Neural cell (in vitro differentiated cells): ENCODE data around the gene RGS12. TPM values are rescaled to one million over a fixed set of nuclear protein-coding genes. Genes with fewer than 3 reads are reported as not detected.

Source experiments
- H2AFZ ChIP-seq: fragments of 200-600, 300-800 bp; sonication (generic), shearing (Covaris generic); 2 replicates; pipeline ENCODE4 v1.6.0; 2014; ENCODE audit warnings: low read depth, mild to moderate bottlenecking, antibody characterized with exemption, low read length, moderate library complexity
- H3F3A ChIP-seq: fragments of 200-600 bp; shearing (Covaris generic); 2 replicates; pipeline ENCODE4 v1.6.1; 2016; ENCODE audit warnings: mild to moderate bottlenecking, moderate library complexity, mixed read lengths, antibody characterized with exemption, low read length; ENCODE audit not compliant: insufficient read depth, poor library complexity, severe bottlenecking
- H3K27ac ChIP-seq: fragments of 200-600, 300-800 bp; sonication (generic), shearing (Covaris generic); 2 replicates; pipeline ENCODE4 v1.5.1; 2014; ENCODE audit warnings: mild to moderate bottlenecking, low read length, moderate library complexity
- H3K27me3 ChIP-seq: fragments of 300-800, 200-600 bp; sonication (generic), shearing (Covaris generic); 2 replicates; pipeline ENCODE4 v1.6.0; 2014; ENCODE audit warnings: mild to moderate bottlenecking, low read depth, low read length, moderate library complexity; ENCODE audit not compliant: insufficient read depth
- H3K36me3 ChIP-seq: fragments of 300-800, 200-600 bp; sonication (generic), shearing (Covaris generic); 2 replicates; pipeline ENCODE4 v1.5.1; 2014; ENCODE audit warnings: mild to moderate bottlenecking, antibody characterized with exemption, low read length, moderate library complexity; ENCODE audit not compliant: insufficient read depth
- H3K4me2 ChIP-seq: fragments of 300-800, 200-600 bp; sonication (generic), shearing (Covaris generic); 2 replicates; pipeline ENCODE4 v1.6.0; 2014; ENCODE audit warnings: mild to moderate bottlenecking, low read length
- H3K4me3 ChIP-seq: fragments of 300-800, 200-600 bp; sonication (generic), shearing (Covaris generic); 2 replicates; pipeline ENCODE4 v1.5.1; 2014; ENCODE audit warnings: mild to moderate bottlenecking, low read length, moderate library complexity
- H3K79me2 ChIP-seq: fragments of 200-600 bp; shearing (Covaris generic); replicated peaks from 2 replicates; pipeline ENCODE4 v1.6.0; 2014; ENCODE audit warnings: mild to moderate bottlenecking, low read length, moderate library complexity; ENCODE audit not compliant: insufficient read depth
- H3K9ac ChIP-seq: fragments of 300-800, 200-600 bp; sonication (generic), shearing (Covaris generic); 2 replicates; pipeline ENCODE4 v1.6.1; 2016; ENCODE audit warnings: mild to moderate bottlenecking, low read length, mixed read lengths
- H3K9me2 ChIP-seq: fragments of 200-600 bp; shearing (Covaris generic); 2 replicates; pipeline ENCODE4 v1.6.1; 2016; ENCODE audit warnings: mild to moderate bottlenecking, low read length, mixed read lengths; ENCODE audit not compliant: insufficient read depth
- H3K9me3 ChIP-seq: fragments of 200-600, 300-800 bp; sonication (generic), shearing (Covaris generic); 2 replicates; pipeline ENCODE4 v1.6.1; 2016; ENCODE audit warnings: mild to moderate bottlenecking, mixed run types, low read length, moderate library complexity, mixed read lengths
- H4K20me1 ChIP-seq: fragments of 200-600 bp; shearing (Covaris generic); 2 replicates; pipeline ENCODE4 v1.6.1; 2016; ENCODE audit warnings: mild to moderate bottlenecking, mixed run types; ENCODE audit not compliant: insufficient read depth
- CTCF ChIP-seq: fragments of 450-650 bp; IDR thresholded peaks from 2 replicates; pipeline ENCODE4 v1.5.1; 2014; ENCODE audit warnings: antibody characterized with exemption, mild to moderate bottlenecking, moderate library complexity; ENCODE audit not compliant: poor library complexity, severe bottlenecking
- EP300 ChIP-seq: fragments of 450-650 bp; conservative IDR thresholded peaks from 2 replicates; pipeline ENCODE4 v1.6.1; 2014; ENCODE audit warnings: antibody characterized with exemption, mild to moderate bottlenecking, moderate library complexity; ENCODE audit not compliant: poor library complexity, severe bottlenecking
- EZH2 ChIP-seq: fragments of 200-600, 300-800 bp; shearing (Covaris generic), sonication (generic); IDR thresholded peaks from 2 replicates; pipeline ENCODE4 v1.6.1; 2014; ENCODE audit warnings: antibody characterized with exemption, low read length, borderline replicate concordance, mild to moderate bottlenecking; ENCODE audit not compliant: insufficient read depth, poor library complexity, severe bottlenecking
- MXI1 ChIP-seq: fragments of 450-650 bp; conservative IDR thresholded peaks from 2 replicates; pipeline ENCODE4 v1.6.1; 2014; ENCODE audit warnings: antibody characterized with exemption, mild to moderate bottlenecking; ENCODE audit not compliant: poor library complexity, severe bottlenecking
- POLR2AphosphoS5 ChIP-seq: IDR thresholded peaks from 2 replicates; pipeline ENCODE4 v1.6.1; 2012
- RAD21 ChIP-seq: fragments of 450-650 bp; conservative IDR thresholded peaks from 2 replicates; pipeline ENCODE4 v1.6.1; 2014; ENCODE audit warnings: antibody characterized with exemption, mild to moderate bottlenecking, moderate library complexity
- REST ChIP-seq: IDR thresholded peaks from 2 replicates; pipeline ENCODE4 v1.6.1; 2012; ENCODE audit warnings: borderline replicate concordance
- SMC3 ChIP-seq: fragments of 450-650 bp; conservative IDR thresholded peaks from 2 replicates; pipeline ENCODE4 v1.6.1; 2014; ENCODE audit warnings: antibody characterized with exemption, mild to moderate bottlenecking, moderate library complexity; ENCODE audit not compliant: poor library complexity
- TAF1 ChIP-seq: IDR thresholded peaks from 2 replicates; pipeline ENCODE4 v1.6.1; 2012; ENCODE audit warnings: low read depth
- polyA plus RNA-seq: library from polyadenylated mRNA; depleted of rRNA; stranded (reverse); fragments of >200 nt; gene quantifications from 2 replicates; pipeline ENCODE4 v1.2.3, GENCODE V29; 2014

The RGS12 gene
- polyA plus RNA-seq, 1 donor from 2014 or later = 66.4 TPM

- no peak for TF ChIP-seq REST
- TF ChIP-seq TAF1 = no peak
- no peak for TF ChIP-seq SMC3
- TF ChIP-seq EZH2 = no peak
- no peak for TF ChIP-seq POLR2AphosphoS5
- TF ChIP-seq CTCF = no peak
- no peak for TF ChIP-seq EP300
- peaks cover 4% of the 10 kb centered on the region for H3K9me3 ChIP-seq
- H3K27ac ChIP-seq = no peak overlapping the region
- H3K4me3 ChIP-seq = no peak overlapping the region
- no peaks in the 10 kb centered on the region for H3K36me3 ChIP-seq
- H3K79me2 ChIP-seq = no peaks in the 10 kb centered on the region
- no peak overlapping the region for H3K9ac ChIP-seq
- H2AFZ ChIP-seq = no peak overlapping the region
- H3K4me2 ChIP-seq = no peak overlapping the region
- no peaks in the 10 kb centered on the region for H4K20me1 ChIP-seq
- no peaks in the 10 kb centered on the region for H3K27me3 ChIP-seq
- H3K9me2 ChIP-seq = no peaks in the 10 kb centered on the region
- no peaks in the 10 kb centered on the region for H3F3A ChIP-seq
Observed at GRCh38 chr4:3286335-3287175, 6.3 kb upstream of the RGS12 start.

- no peak overlapping the region for H3K9ac ChIP-seq
- TF ChIP-seq RAD21 (no peak), TAF1 (no peak), EZH2 (no peak), SMC3 (no peak), REST (no peak), MXI1 (no peak)
- no peak overlapping the region for H3K4me3 ChIP-seq
- peaks cover 4% of the 10 kb centered on the region for H3K9me3 ChIP-seq
- H3K27ac ChIP-seq = no peak overlapping the region
- H3F3A ChIP-seq = no peaks in the 10 kb centered on the region
- H3K27me3 ChIP-seq = no peaks in the 10 kb centered on the region
- H3K36me3 ChIP-seq = no peaks in the 10 kb centered on the region
- H3K79me2 ChIP-seq = no peaks in the 10 kb centered on the region
- H2AFZ ChIP-seq = no peak overlapping the region
- H3K4me2 ChIP-seq = no peak overlapping the region
- H4K20me1 ChIP-seq = no peaks in the 10 kb centered on the region
- H3K9me2 ChIP-seq = no peaks in the 10 kb centered on the region
Observed at GRCh38 chr4:3287271-3287971, 5.4 kb upstream of the RGS12 start.
